A549 (cell line): Measurements from ENCODE around the gene CRYGN. TPM values are rescaled to one million over a fixed set of nuclear protein-coding genes. Genes with fewer than 3 reads are reported as not detected.

Experiments used
- ATAC-seq, 2 experiments: fragments of 200-7000 bp in 1 of 2; fragments of >200 bp in 1 of 2; cut with Nextera tagmentation in 1 of 2; cut with Tn5 transposase in 1 of 2; 3 replicates each; pipeline versions ENCODE4 v1.8.0 to v1.9.1; 2018 to 2020; ENCODE audit warnings: mild to moderate bottlenecking in 1 of 2, moderate library complexity in 1 of 2
- CTCF ChIA-PET: fragments of 300-600 bp; sonication (Branson Sonifier 250); formaldehyde crosslinking; extraction: SDS; loops from one replicate; lab custom pipeline; 2021; ENCODE audit warnings: antibody characterized with exemption, inconsistent platforms; lab: Yijun Ruan, JAX
- POLR2A ChIA-PET: fragments of 350-600 bp; formaldehyde crosslinking; extraction: SDS; loops from one replicate; lab custom pipeline; 2021; ENCODE audit warnings: antibody characterized with exemption, inconsistent platforms; lab: Yijun Ruan, JAX
- DNase-seq, 2 experiments: peaks; one replicate each; pipeline versions ENCODE4 v3.0.0 to v3.0.0-alpha.2; 2011 to 2016; ENCODE audit warnings: low read depth in 1 of 2, low spot score in 1 of 2
- FAIRE-seq: peaks from 2 replicates; lab custom pipeline; 2011; peaks lifted over from hg19 to GRCh38; lab: Jason Lieb, UNC
- H3K27ac ChIP-seq, 2 experiments: fragments of >200 bp; sonication (Bioruptor Twin); formaldehyde crosslinking; 3 replicates each; pipeline ENCODE4 v1.5.1; 2016 to 2017
- H3K4me1 ChIP-seq: fragments of >200 bp; sonication (Bioruptor Twin); formaldehyde crosslinking; 3 replicates; pipeline ENCODE4 v1.6.1; 2016
- H3K4me2 ChIP-seq: fragments of >200 bp; sonication (Bioruptor Twin); formaldehyde crosslinking; 3 replicates; pipeline ENCODE4 v1.6.1; 2016
- H3K4me3 ChIP-seq: fragments of >200 bp; sonication (Bioruptor Twin); formaldehyde crosslinking; 3 replicates; pipeline ENCODE4 v1.5.1; 2016
- H3K9me3 ChIP-seq: fragments of >200 bp; sonication (Bioruptor Twin); formaldehyde crosslinking; 3 replicates; pipeline ENCODE4 v1.6.1; 2016
- ESRRA ChIP-seq: fragments of 150-350 bp; IDR thresholded peaks from 2 replicates; pipeline ENCODE4 v1.6.1; 2014; ENCODE audit warnings: mild to moderate bottlenecking, low read length, borderline replicate concordance
- FOSL2 ChIP-seq, 2 experiments: fragments of 450-650 bp in 1 of 2; fragments of >200 bp in 1 of 2; sonication (Bioruptor Twin) in 1 of 2; formaldehyde crosslinking; IDR thresholded peaks; 2 replicates each; pipeline versions ENCODE4 v1.5.0 to v1.6.1; 2016 to 2020; ENCODE audit warnings: mild to moderate bottlenecking in 1 of 2, moderate library complexity in 1 of 2
- GATA3 ChIP-seq: IDR thresholded peaks from 2 replicates; pipeline ENCODE4 v1.6.1; 2012; ENCODE audit warnings: borderline replicate concordance
- HEYL ChIP-seq: fragments of 250-450 bp; sonication (Bioruptor Pico); IDR thresholded peaks from 2 replicates; pipeline ENCODE4 v1.8.0; 2021; ENCODE audit warnings: mild to moderate bottlenecking, moderate library complexity
- HOXA7 ChIP-seq: fragments of 250-450 bp; sonication (Bioruptor Pico); IDR thresholded peaks from 2 replicates; pipeline ENCODE4 v1.5.0; 2020; ENCODE audit warnings: mild to moderate bottlenecking, moderate library complexity
- HOXB5 ChIP-seq: fragments of 250-450 bp; sonication (Bioruptor Pico); IDR thresholded peaks from 2 replicates; pipeline ENCODE4 v1.5.0; 2020; ENCODE audit warnings: mild to moderate bottlenecking, moderate library complexity
- JUN ChIP-seq, 2 experiments: fragments of >200 bp; sonication (Bioruptor Twin); formaldehyde crosslinking; IDR thresholded peaks; 2 replicates in 1 of 2; 3 replicates in 1 of 2; pipeline ENCODE4 v1.6.1; 2016 to 2017
- MAFK ChIP-seq: fragments of 450-650 bp; IDR thresholded peaks from 2 replicates; pipeline ENCODE4 v1.6.1; 2014; ENCODE audit not compliant: partially characterized antibody
- MAX ChIP-seq: IDR thresholded peaks from 2 replicates; pipeline ENCODE4 v1.6.1; 2012
- MYC ChIP-seq: IDR thresholded peaks from 2 replicates; pipeline ENCODE4 v1.6.1; 2012; ENCODE audit warnings: mild to moderate bottlenecking, inconsistent platforms, low read length, improper control_type of control experiment, borderline replicate concordance
- NFE2L2 ChIP-seq: fragments of 150-350 bp; conservative IDR thresholded peaks from 2 replicates; pipeline ENCODE4 v1.6.1; 2014; ENCODE audit warnings: low read length
- NPAS2 ChIP-seq: fragments of 250-450 bp; sonication (Bioruptor Pico); IDR thresholded peaks from 2 replicates; pipeline ENCODE4 v1.8.0; 2022; ENCODE audit warnings: mild to moderate bottlenecking, moderate library complexity, borderline replicate concordance
- NR3C1 ChIP-seq: fragments of >200 bp; sonication (Bioruptor Twin); formaldehyde crosslinking; IDR thresholded peaks from 3 replicates; pipeline ENCODE4 v1.6.1; 2017
- PHF8 ChIP-seq: fragments of 200-600 bp; sonication (generic); IDR thresholded peaks from 2 replicates; pipeline ENCODE4 v1.6.1; 2016; ENCODE audit warnings: low read depth, mild to moderate bottlenecking, antibody characterized with exemption, moderate library complexity, borderline replicate concordance
- POLR2AphosphoS2 ChIP-seq: conservative IDR thresholded peaks from 2 replicates; pipeline ENCODE4 v1.6.1; 2012; ENCODE audit warnings: low read length, improper control_type of control experiment, inconsistent platforms
- RAD21 ChIP-seq, 2 experiments: fragments of >200 bp in 1 of 2; sonication (Bioruptor Twin) in 1 of 2; formaldehyde crosslinking in 1 of 2; IDR thresholded peaks in 1 of 2; conservative IDR thresholded peaks in 1 of 2; 2 replicates in 1 of 2; 3 replicates in 1 of 2; pipeline ENCODE4 v1.6.1; 2012 to 2018; ENCODE audit warnings: inconsistent platforms in 1 of 2
- TFCP2L1 ChIP-seq: fragments of 250-450 bp; sonication (Bioruptor Pico); IDR thresholded peaks from 2 replicates; pipeline ENCODE4 v1.5.0; 2021; ENCODE audit warnings: mild to moderate bottlenecking
- USF2 ChIP-seq: fragments of 450-650 bp; IDR thresholded peaks from 2 replicates; pipeline ENCODE4 v1.6.1; 2014; ENCODE audit warnings: antibody characterized with exemption
- ZNF302 ChIP-seq: fragments of 250-450 bp; sonication (Bioruptor Pico); IDR thresholded peaks from 2 replicates; pipeline ENCODE4 v1.9.0; 2021; ENCODE audit warnings: inconsistent platforms, mild to moderate bottlenecking, moderate library complexity
- WGBS: methylation state at CpG from one replicate; pipeline ENCODE4 v1.1.6; 2017; ENCODE audit errors: missing lambda C conversion rate; 5-methylcytosine and 5-hydroxymethylcytosine counted together
- polyA plus RNA-seq, 4 experiments: library from polyadenylated mRNA; depleted of rRNA in 3 of 4; stranded (reverse); fragments of >200 nt; fragmentation: RNase III in 1 of 4; extraction: RNeasy Plus Mini Kit Qiagen cat#74134 plus additional on column Dnase treatment in 1 of 4; gene quantifications; 2 replicates in 3 of 4; 3 replicates in 1 of 4; pipeline ENCODE4 v1.2.3, GENCODE V29; 2011 to 2017
- TF ChIP-seq, protein P1 (sequence below): fragments of >200 bp; sonication (Bioruptor Twin); formaldehyde crosslinking; IDR thresholded peaks from 3 replicates; pipeline ENCODE4 v1.6.1; 2016
- TF ChIP-seq, protein P2 (sequence below): fragments of 250-450 bp; sonication (Bioruptor Pico); IDR thresholded peaks from 2 replicates; pipeline ENCODE4 v1.5.0; 2021; ENCODE audit warnings: mild to moderate bottlenecking, moderate library complexity, borderline replicate concordance

The CRYGN gene
- polyA plus RNA-seq, 2 of the 4 experiments (the other 2 are of a cell fraction) = not detected

DNA sequence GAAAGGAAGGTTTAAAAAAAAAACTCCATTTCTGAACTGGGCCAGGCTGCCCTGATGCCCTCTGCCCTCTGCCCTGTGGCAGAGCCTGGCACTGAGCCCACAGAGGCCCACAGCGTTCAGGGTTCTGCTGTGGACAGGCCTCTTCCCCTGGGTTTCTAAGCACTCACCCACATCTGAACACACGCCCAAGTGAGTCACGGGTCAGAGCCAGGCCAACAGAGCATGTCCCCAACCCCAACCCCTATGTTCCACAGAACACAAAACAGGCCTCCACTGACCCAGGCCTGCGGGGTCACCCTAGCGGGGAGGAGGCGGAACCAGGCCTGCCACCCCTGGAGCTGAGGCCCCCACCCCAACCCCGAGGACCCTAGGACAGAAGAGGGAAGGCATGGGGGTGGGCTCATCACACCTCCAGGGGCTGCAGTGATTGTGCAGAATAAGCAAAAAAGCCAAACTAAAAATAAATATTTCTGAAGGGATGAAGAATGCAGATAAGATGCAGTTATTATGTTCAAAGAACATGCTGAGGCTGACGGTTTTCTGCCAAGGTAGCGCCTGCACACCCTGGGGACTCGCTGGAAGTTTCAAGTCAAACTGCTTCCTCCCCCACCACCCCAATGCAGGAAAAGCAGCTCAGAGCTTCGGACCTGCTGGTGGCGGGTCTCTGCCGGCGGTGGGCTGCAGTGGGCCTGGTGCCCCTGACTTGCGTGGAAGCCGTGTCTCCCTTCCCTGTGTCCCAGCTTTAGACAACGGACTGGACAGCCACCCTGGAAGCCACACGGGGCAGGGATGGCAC lies 35.5 kb downstream of the CRYGN start:
- WGBS = 51% methylated on average over 12 of the region's 18 CpGs
- ChIA-PET CTCF (interaction anchor here (1.4 to 4.1 kb wide), 3 partner anchors 36 to 89 kb away, joined by 4 to 19 read pairs (median 12); no protein-coding TSS in a partner anchor), POLR2A (no interaction called here)
- peak; percentile 44; the same call in 1 of the 2 replicates for TF ChIP-seq MAX
- TF ChIP-seq PHF8 = no peak
- no peak for TF ChIP-seq RAD21 (conservative IDR thresholded peaks at IDR 0.05 in 1 of 2, IDR thresholded peaks at IDR 0.05 in 1 of 2)
- peak; percentile 69 for TF ChIP-seq MAFK
- TF ChIP-seq FOSL2 (IDR thresholded peaks at IDR 0.05) = no peak
- TF ChIP-seq FOSL2 (CRISPR knock-in tag; IDR thresholded peaks at IDR 0.05) = peak; percentile 26; the same call in 1 of the 2 replicates
- Histone ChIP-seq H3K4me1 (peaks cover 22% of the 10 kb centered on the region), H3K4me2 (peak overlapping the region; percentile 62), H3K4me3 (no peak overlapping the region), H3K9me3 (no peaks in the 10 kb centered on the region), H3K27ac (peak overlapping the region; percentile 52 to 83)
- FAIRE-seq (no peak), DNase-seq (peak; percentile 55 to 66), ATAC-seq (peak; percentile 62 to 76; a peak in 4 of 6 replicates)

DNA sequence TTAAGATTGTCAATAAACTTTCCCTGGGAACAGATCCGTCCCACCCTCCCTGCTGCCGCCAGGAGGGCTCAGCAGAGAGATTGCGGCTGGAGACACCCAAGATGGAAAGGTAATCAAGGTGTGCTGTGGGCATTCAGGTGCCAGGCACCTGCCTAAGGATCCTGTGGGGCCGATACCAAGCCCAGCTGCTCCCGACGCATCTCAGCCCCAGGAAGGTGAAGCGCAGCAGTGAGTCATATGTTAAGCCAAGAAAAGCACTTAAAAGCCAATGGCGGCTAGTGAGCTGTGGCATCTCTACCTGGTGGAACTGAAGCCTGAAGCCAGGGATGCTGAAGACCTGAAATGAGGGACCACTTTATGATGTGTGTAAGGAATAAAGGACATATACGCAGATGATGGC lies 36.2 kb downstream of the CRYGN start:
- TF ChIP-seq HEYL = no peak
- TF ChIP-seq FOSL2 (IDR thresholded peaks at IDR 0.05) = no peak
- TF ChIP-seq FOSL2 (CRISPR knock-in tag; IDR thresholded peaks at IDR 0.05) = no peak
- TF ChIP-seq, protein P1, sequence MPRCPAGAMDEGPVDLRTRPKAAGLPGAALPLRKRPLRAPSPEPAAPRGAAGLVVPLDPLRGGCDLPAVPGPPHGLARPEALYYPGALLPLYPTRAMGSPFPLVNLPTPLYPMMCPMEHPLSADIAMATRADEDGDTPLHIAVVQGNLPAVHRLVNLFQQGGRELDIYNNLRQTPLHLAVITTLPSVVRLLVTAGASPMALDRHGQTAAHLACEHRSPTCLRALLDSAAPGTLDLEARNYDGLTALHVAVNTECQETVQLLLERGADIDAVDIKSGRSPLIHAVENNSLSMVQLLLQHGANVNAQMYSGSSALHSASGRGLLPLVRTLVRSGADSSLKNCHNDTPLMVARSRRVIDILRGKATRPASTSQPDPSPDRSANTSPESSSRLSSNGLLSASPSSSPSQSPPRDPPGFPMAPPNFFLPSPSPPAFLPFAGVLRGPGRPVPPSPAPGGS = no peak
- TF ChIP-seq TFCP2L1 (CRISPR knock-in tag) = no peak
- no peak for TF ChIP-seq HOXA7
- Histone ChIP-seq H3K9me3 (no peaks in the 10 kb centered on the region), H3K27ac (peak overlapping the region; percentile 52 to 83), H3K4me1 (peaks cover 20% of the 10 kb centered on the region), H3K4me2 (peak overlapping the region; percentile 62), H3K4me3 (no peak overlapping the region)
- ChIA-PET CTCF (interaction anchor here (3.4 to 4.1 kb wide), 2 partner anchors 35 to 45 kb away, joined by 12 to 19 read pairs; no protein-coding TSS in a partner anchor), POLR2A (no interaction called here)
- no peak for DNase-seq
- no peak for FAIRE-seq
- peak; percentile 37 to 42; a peak in 2 of 6 replicates for ATAC-seq
- 65% methylated on average over 9 of the region's 9 CpGs for WGBS

DNA sequence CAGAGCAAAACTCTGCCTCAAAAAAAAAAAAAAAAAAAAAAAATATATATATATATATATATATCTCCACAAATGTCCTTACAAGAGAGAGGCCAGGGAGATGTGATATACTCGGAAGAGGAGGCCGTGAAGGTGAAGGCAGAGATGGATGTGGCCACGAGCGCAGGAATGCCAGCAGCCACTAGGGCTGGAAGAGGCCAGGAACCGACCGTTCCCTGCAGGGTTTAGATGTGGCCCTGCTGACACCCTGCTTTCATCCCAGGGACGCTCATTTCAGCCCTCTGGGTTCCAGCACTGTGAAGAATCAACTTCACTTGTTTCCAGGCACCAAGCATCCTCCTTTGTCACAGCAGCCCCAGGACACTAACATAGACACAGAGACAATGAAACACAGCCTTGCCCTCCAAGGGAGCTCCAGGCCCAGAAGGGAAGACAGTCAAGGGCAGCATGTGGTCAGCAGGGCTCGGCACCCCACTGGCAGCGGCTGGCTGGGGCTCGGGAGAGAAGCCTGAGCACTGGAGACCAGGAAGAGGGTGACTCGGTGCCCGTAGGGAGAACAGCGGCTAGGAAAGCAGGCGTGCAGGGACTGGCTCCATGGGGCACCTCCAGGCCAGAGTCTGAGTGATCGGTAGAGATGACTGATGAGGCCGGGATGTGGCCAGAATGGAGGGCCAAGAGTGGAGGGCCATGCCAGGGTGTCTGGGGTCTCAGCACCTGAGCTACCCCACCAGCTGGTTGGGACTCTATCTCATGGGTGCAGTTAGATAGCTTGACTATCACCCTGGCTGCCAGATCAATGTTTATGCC lies 37.7 kb downstream of the CRYGN start:
- Histone ChIP-seq H3K4me1 (peaks cover 20% of the 10 kb centered on the region), H3K27ac (peak overlapping the region in 1 of 2 experiments; percentile 83; a peak in 2 of 6 replicates), H3K4me3 (no peak overlapping the region), H3K9me3 (no peaks in the 10 kb centered on the region), H3K4me2 (no peak overlapping the region)
- TF ChIP-seq NFE2L2 = no peak
- no peak for TF ChIP-seq FOSL2 (IDR thresholded peaks at IDR 0.05)
- no peak for TF ChIP-seq FOSL2 (CRISPR knock-in tag; IDR thresholded peaks at IDR 0.05)
- CTCF ChIA-PET = interaction anchor here (0.6 to 3.4 kb wide), 3 partner anchors 34 to 115 kb away, joined by 3 to 12 read pairs (median 3); no protein-coding TSS in a partner anchor
- ATAC-seq (no peak), FAIRE-seq (no peak), DNase-seq (no peak)
- POLR2A ChIA-PET = no interaction called here
- 87% methylated on average over 16 of the region's 16 CpGs for WGBS

DNA sequence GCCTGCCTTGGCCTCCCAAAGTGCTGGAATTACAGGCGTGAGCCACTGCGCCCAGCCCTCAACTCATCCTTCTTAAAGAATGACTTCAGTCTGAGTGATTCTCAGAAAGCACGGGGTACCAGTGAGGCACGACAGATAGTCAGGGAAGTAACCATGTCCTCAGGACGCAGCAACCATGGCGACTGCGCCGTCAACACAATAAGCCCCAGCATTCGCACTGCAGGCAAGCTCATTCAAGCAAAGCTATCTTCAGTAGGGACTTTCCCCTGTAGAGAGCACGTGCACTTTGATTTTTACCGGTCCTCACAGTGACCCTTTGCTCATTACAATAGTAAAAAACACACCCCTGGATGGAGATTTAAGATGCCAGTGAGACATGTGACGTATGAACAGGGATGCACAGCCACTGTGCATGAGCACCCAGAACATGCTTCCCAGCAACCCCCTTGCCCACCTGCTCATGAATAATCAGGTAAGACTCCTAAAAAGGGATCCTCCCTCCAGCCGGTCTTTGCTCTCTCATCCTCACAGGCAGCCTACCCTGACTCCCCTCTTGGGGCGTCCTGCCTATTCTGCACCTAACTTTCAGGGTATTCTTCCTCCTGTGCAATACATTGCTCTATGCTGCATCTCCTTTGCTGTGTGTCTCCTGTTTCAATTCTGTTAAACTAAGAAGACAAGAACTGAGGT lies 39.2 kb downstream of the CRYGN start:
- Histone ChIP-seq H3K4me2 (no peak overlapping the region), H3K9me3 (no peaks in the 10 kb centered on the region), H3K4me1 (peaks cover 20% of the 10 kb centered on the region), H3K27ac (no peak overlapping the region; a peak in 1 of 6 replicates), H3K4me3 (no peak overlapping the region)
- DNase-seq = no peak
- 62% methylated on average over 14 of the region's 14 CpGs for whole genome bisulfite sequencing
- ATAC-seq = no peak
- CTCF ChIA-PET = interaction anchor here (0.7 to 3.1 kb wide), 5 partner anchors 32 to 49 kb away, joined by 3 to 10 read pairs (median 4); no protein-coding TSS in a partner anchor
- POLR2A ChIA-PET = no interaction called here
- FAIRE-seq = no peak
- TF ChIP-seq, protein P2, sequence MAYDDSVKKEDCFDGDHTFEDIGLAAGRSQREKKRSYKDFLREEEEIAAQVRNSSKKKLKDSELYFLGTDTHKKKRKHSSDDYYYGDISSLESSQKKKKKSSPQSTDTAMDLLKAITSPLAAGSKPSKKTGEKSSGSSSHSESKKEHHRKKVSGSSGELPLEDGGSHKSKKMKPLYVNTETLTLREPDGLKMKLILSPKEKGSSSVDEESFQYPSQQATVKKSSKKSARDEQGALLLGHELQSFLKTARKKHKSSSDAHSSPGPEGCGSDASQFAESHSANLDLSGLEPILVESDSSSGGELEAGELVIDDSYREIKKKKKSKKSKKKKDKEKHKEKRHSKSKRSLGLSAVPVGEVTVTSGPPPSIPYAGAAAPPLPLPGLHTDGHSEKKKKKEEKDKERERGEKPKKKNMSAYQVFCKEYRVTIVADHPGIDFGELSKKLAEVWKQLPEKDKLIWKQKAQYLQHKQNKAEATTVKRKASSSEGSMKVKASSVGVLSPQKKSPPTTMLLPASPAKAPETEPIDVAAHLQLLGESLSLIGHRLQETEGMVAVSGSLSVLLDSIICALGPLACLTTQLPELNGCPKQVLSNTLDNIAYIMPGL (CRISPR knock-in tag) = no peak
- TF ChIP-seq POLR2AphosphoS2 = no peak
- TF ChIP-seq HOXB5 (CRISPR knock-in tag) = no peak
- TF ChIP-seq ZNF302 (CRISPR knock-in tag) = no peak
- no peak for TF ChIP-seq USF2
- TF ChIP-seq MYC = no peak
- TF ChIP-seq GATA3 = no peak
- no peak for TF ChIP-seq NPAS2
- TF ChIP-seq NR3C1 = no peak
- no peak for TF ChIP-seq ESRRA
- TF ChIP-seq JUN (IDR thresholded peaks at IDR 0.05) = no peak
